Small intestine (tissue), 7 donors: ENCODE data around the gene CEP162. TPM values are rescaled to one million over a fixed set of nuclear protein-coding genes. Genes with fewer than 3 reads are reported as not detected.
"Not testable (repeated sequence)": the region's sequence is repeated elsewhere in the genome, so short reads cannot be mapped to it uniquely, and the experiment has no call there.

Experiments used
- DNase-seq, 2 donors: peaks; one replicate each; pipeline versions ENCODE4 v3.0.0 to v3.0.0-alpha.2; 2013
- FAIRE-seq: peaks from 2 replicates; lab custom pipeline; 2012; peaks lifted over from hg19 to GRCh38; lab: Jason Lieb, UNC
- H3K27ac ChIP-seq, 3 donors: one replicate each; pipeline ENCODE4 v1.5.1; 2013; ENCODE audit warnings: low read length in 2 of 3, mild to moderate bottlenecking in 2 of 3, control low read depth in 1 of 3, inconsistent platforms in 1 of 3, low read depth in 1 of 3, moderate library complexity in 1 of 3
- H3K27me3 ChIP-seq, 3 donors: one replicate each; pipeline ENCODE4 v1.6.1; 2013; ENCODE audit warnings: low read length in 3 of 3, inconsistent platforms in 1 of 3; ENCODE audit not compliant: control insufficient read depth in 3 of 3, insufficient read depth in 3 of 3
- H3K36me3 ChIP-seq, 3 donors: one replicate each; pipeline ENCODE4 v1.6.1; 2013; ENCODE audit warnings: low read length in 3 of 3, inconsistent platforms in 1 of 3, low read depth in 1 of 3, mild to moderate bottlenecking in 1 of 3, moderate library complexity in 1 of 3; ENCODE audit not compliant: control insufficient read depth in 3 of 3, insufficient read depth in 2 of 3
- H3K4me1 ChIP-seq, 3 donors: one replicate each; pipeline ENCODE4 v1.6.1; 2013; ENCODE audit warnings: low read length in 2 of 3, inconsistent platforms in 1 of 3, low read depth in 1 of 3, mild to moderate bottlenecking in 1 of 3, moderate library complexity in 1 of 3; ENCODE audit not compliant: control insufficient read depth in 3 of 3, insufficient read depth in 2 of 3
- H3K4me3 ChIP-seq, 3 donors: one replicate each; pipeline ENCODE4 v1.5.1; 2013; ENCODE audit warnings: low read length in 3 of 3, control low read depth in 1 of 3, inconsistent platforms in 1 of 3, low read depth in 1 of 3, mild to moderate bottlenecking in 1 of 3, moderate library complexity in 1 of 3
- H3K9me3 ChIP-seq, 2 donors: one replicate each; pipeline ENCODE4 v1.6.1; 2013; ENCODE audit warnings: low read depth in 1 of 2, low read length in 1 of 2; ENCODE audit not compliant: control insufficient read depth in 2 of 2, insufficient read depth in 1 of 2
- WGBS, 3 donors: extraction: QIAGEN DNeasy Blood & Tissue Kit; methylation state at CpG; one replicate each; pipeline ENCODE4 v1.1.7; 2013; 5-methylcytosine and 5-hydroxymethylcytosine counted together
- polyA plus RNA-seq, 4 donors: library from polyadenylated mRNA; stranded (reverse) in 3 of 4; unstranded in 1 of 4; fragments of 200-250 nt in 3 of 4; fragments of 120-200 nt in 1 of 4; gene quantifications; one replicate each; pipeline versions ENCODE4 v1.2.1 to v1.2.3, GENCODE V29; 2013
- donor health status: healthy with polysubstance abuse.
- donor health status: control.
- donor health status: control.
- donor health status: Bipolar disorder and iron deficiency.
- donor health status: healthy.

CEP162 gene
- polyA plus RNA-seq, 4 donors: 2.4 to 10.8 (median 3.3) TPM

DNA sequence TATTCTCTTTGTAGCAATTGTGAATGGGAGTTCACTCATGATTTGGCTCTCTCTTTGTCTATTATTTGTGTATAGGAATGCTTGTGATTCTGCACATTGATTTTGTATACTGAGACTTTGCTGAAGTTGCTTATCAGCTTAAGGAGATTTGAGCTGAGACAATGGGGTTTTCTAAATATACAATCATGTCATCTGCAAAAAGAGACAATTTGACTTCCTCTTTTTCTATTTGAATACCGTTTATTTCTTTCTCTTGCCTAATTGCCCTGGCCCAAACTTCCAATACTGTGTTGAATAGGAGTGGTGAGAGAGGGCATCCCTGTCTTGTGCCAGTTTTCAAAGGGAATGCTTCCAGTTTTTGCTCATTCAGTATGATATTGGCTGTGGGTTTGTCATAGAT, 116.1 kb downstream of the CEP162 start:
- not testable (repeated sequence) for FAIRE-seq, H3K27ac ChIP-seq, H3K4me1 ChIP-seq, H3K4me3 ChIP-seq, H3K9me3 ChIP-seq, H3K27me3 ChIP-seq, H3K36me3 ChIP-seq, DNase-seq
- WGBS, 3 donors: 62 to 74% (median 65%) methylated on average over 1 of the region's 1 CpG

DNA sequence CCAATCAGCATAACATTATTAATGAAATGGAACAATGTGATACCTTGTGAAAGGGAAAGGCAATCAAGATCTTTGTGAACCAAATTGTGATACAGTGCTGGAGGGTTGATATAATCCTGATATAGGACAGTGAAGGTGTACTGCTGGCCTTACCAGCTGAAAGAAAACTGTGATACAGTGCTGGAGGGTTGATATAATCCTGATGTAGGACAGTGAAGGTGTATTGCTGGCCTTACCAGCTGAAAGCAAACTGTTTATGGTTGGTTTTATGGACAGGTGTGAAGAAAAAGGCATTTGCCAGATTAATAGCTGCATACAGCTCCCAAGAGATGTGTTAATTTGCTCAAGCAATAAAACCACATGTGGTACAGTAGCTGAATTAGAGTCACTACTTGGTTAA, 119.9 kb downstream of the CEP162 start:
- Histone ChIP-seq H3K4me3 (no peak overlapping the region), H3K27me3 (no peaks in the 10 kb centered on the region), H3K4me1 (no peaks in the 10 kb centered on the region), H3K27ac (no peak overlapping the region), H3K9me3 (no peaks in the 10 kb centered on the region), H3K36me3 (no peaks in the 10 kb centered on the region)
- no peak for FAIRE-seq
- no peak for DNase-seq

DNA sequence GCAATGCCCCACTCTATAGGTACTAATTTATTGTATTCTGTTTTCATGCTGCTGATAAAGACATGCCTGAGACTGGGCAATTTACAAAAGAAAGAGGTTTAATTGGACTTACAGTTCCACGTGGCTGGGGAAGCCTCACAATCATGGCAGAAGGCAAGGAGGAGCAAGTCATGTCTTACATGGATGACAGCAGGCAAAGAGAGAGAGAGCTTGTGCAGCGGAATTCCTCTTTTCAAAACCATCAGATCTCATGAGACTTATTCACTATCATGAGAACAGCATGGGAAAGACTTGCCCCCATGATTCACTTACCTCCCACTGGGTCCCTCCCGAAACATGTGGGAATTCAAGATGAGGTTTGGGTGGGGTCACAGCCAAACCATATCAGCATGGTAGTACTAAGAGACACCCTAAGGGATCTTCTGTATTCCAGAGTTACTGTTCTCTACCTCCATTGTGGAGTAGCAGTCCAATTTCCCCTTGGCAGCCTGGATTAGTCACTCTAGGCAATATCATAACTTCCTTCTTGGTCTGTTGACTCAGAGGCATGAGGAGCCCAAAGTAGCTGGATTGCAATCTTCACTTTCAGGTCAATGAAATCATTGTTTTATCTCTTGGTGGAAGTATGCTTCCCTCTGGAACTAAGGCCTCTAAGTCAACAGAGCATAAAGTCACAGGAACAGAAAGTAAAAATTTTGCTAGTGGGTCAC, 122.1 kb downstream of the CEP162 start:
- not testable (repeated sequence) for H3K9me3 ChIP-seq, H3K27me3 ChIP-seq, H3K4me3 ChIP-seq, DNase-seq, FAIRE-seq, H3K27ac ChIP-seq, H3K36me3 ChIP-seq, H3K4me1 ChIP-seq
- WGBS, 3 donors: 81 to 86% (median 83%) methylated on average over 3 of the region's 3 CpGs

GRCh38 chr6:84103029-84103428, 124.4 kb downstream of the CEP162 start:
- H3K36me3 ChIP-seq: no peaks in the 10 kb centered on the region
- no peak overlapping the region for H3K4me3 ChIP-seq
- H3K9me3 ChIP-seq: no peaks in the 10 kb centered on the region
- 19 to 25% (median 19%) methylated on average over 1 of the region's 1 CpG for WGBS, 3 donors
- H3K27ac ChIP-seq: no peak overlapping the region
- DNase-seq (no peak), FAIRE-seq (no peak)
- H3K27me3 ChIP-seq: no peaks in the 10 kb centered on the region
- H3K4me1 ChIP-seq: no peaks in the 10 kb centered on the region

GRCh38 chr6:84095156-84095555, 132.3 kb downstream of the CEP162 start:
- no peak for DNase-seq
- H3K27me3 ChIP-seq: no peaks in the 10 kb centered on the region
- no peak for FAIRE-seq
- H3K4me3 ChIP-seq: no peak overlapping the region
- H3K27ac ChIP-seq: no peak overlapping the region
- H3K4me1 ChIP-seq: no peaks in the 10 kb centered on the region
- no peaks in the 10 kb centered on the region for H3K36me3 ChIP-seq
- peaks cover 0 to 4% of the 10 kb centered on the region in 2 donors for H3K9me3 ChIP-seq

- WGBS, 3 donors: 66 to 79% (median 72%) methylated on average over 4 of the region's 4 CpGs
- Histone ChIP-seq H3K36me3 (no peaks in the 10 kb centered on the region), H3K9me3 (peaks cover 0 to 4% of the 10 kb centered on the region in 2 donors), H3K4me3 (no peak overlapping the region), H3K27ac (no peak overlapping the region), H3K27me3 (no peaks in the 10 kb centered on the region), H3K4me1 (no peaks in the 10 kb centered on the region)
- FAIRE-seq (no peak), DNase-seq (peak in 1 of 2 donors; percentile 56)
These were observed 133.7 kb downstream of the CEP162 start for GRCh38 chr6:84093441-84094435.

- FAIRE-seq: no peak
These were observed 137.9 kb downstream of the CEP162 start for GRCh38 chr6:84089552-84089951.

DNA sequence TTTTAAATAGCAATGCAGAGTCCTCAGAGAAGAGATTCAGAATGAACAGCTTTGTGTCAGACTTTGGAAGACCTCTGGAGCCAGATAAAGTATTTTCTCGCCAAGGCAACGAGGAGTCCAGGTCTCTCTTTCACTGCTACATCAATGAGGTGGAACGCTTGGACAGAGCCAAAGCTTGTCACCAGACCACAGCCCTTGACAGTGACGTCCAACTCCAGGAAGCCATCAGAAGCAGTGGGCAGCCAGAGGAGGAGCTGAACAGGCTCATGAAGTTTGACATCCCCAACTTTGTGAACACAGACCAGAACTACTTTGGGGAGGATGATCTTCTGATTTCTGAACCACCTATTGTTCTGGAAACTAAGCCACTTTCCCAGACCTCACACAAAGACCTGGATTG, 138.4 kb downstream of the CEP162 start:
- Histone ChIP-seq H3K4me1 (no peaks in the 10 kb centered on the region), H3K36me3 (no peaks in the 10 kb centered on the region), H3K27me3 (no peaks in the 10 kb centered on the region), H3K4me3 (no peak overlapping the region), H3K9me3 (peaks cover 0 to 4% of the 10 kb centered on the region in 2 donors), H3K27ac (no peak overlapping the region)
- WGBS, 3 donors: 75 to 90% (median 78%) methylated on average over 4 of the region's 4 CpGs
- FAIRE-seq (no peak), DNase-seq (no peak)

More at GRCh38 chr6:84089552-84089951, 137.9 kb downstream of the CEP162 start:
- Histone ChIP-seq H3K27ac (no peak overlapping the region), H3K36me3 (no peaks in the 10 kb centered on the region), H3K4me1 (no peaks in the 10 kb centered on the region), H3K4me3 (no peak overlapping the region), H3K27me3 (no peaks in the 10 kb centered on the region), H3K9me3 (peaks cover 0 to 4% of the 10 kb centered on the region in 2 donors)
- DNase-seq: no peak
- 55 to 91% (median 70%) methylated on average over 3 of the region's 3 CpGs for WGBS, 3 donors
